Upper lobe of left lung (tissue), 6 donors: ENCODE data around the gene SUPT5H. TPM values are rescaled to one million over a fixed set of nuclear protein-coding genes. Genes with fewer than 3 reads are reported as not detected.

ENCODE experiments used
- ATAC-seq, 2 donors: fragments of 200-7000 bp; cut with Tn5 transposase; one replicate each; pipeline ENCODE4 v1.9.1; 2022; ENCODE audit warnings: mild to moderate bottlenecking in 2 of 2, moderate library complexity in 2 of 2; ENCODE audit not compliant: low FRiP score in 2 of 2
- DNase-seq, 2 donors: peaks; one replicate each; pipeline ENCODE4 v3.0.0-alpha.2; 2019 to 2020
- H3K27ac ChIP-seq, 4 donors: fragments of 200-600 bp; sonication (generic); one replicate each; pipeline ENCODE4 v1.5.1; 2016 to 2019
- H3K27me3 ChIP-seq, 4 donors: fragments of 200-600 bp; sonication (generic); one replicate each; pipeline ENCODE4 v1.5.1; 2017 to 2019
- H3K36me3 ChIP-seq, 4 donors: fragments of 200-600 bp; sonication (generic); one replicate each; pipeline ENCODE4 v1.5.1; 2016 to 2019
- H3K4me1 ChIP-seq, 4 donors: fragments of 200-600 bp; sonication (generic); one replicate each; pipeline ENCODE4 v1.5.1; 2018 to 2019
- H3K4me3 ChIP-seq, 4 donors: fragments of 200-600 bp; sonication (generic); one replicate each; pipeline ENCODE4 v1.5.1; 2017 to 2019; ENCODE audit warnings: mild to moderate bottlenecking in 2 of 4, moderate library complexity in 1 of 4
- H3K9me3 ChIP-seq, 4 donors: fragments of 200-600 bp; sonication (generic); one replicate each; pipeline ENCODE4 v1.5.1; 2018 to 2019
- CTCF ChIP-seq, 6 experiments: fragments of 450-650 bp in 4 of 6; fragments of 200-600 bp in 2 of 6; sonication (generic) in 2 of 6; IDR thresholded peaks; one replicate each; pipeline ENCODE4 v1.5.1; 2016 to 2019; ENCODE audit warnings: antibody characterized with exemption in 6 of 6
- EP300 ChIP-seq, 4 donors: sonication (generic); formaldehyde crosslinking; IDR thresholded peaks; one replicate each; pipeline ENCODE4 v1.5.1; 2017; ENCODE audit warnings: antibody characterized with exemption in 4 of 4, control low read depth in 2 of 4
- POLR2A ChIP-seq, 4 donors: fragments of 450-650 bp; IDR thresholded peaks; one replicate each; pipeline ENCODE4 v1.5.1; 2016 to 2017; ENCODE audit warnings: antibody characterized with exemption in 4 of 4, mild to moderate bottlenecking in 2 of 4
- POLR2AphosphoS5 ChIP-seq, 2 donors: sonication (generic); formaldehyde crosslinking; IDR thresholded peaks; one replicate each; pipeline ENCODE4 v1.5.1; 2017; ENCODE audit warnings: antibody characterized with exemption in 2 of 2
- WGBS, 2 donors: methylation state at CpG; one replicate each; pipeline ENCODE4 v1.1.5; 2017 to 2018; 5-methylcytosine and 5-hydroxymethylcytosine counted together
- total RNA-seq, 6 donors: library from RNA; depleted of rRNA in 4 of 6; stranded (reverse); fragments of >200 nt in 4 of 6; gene quantifications; one replicate each; pipeline versions ENCODE4 v1.1.0 to v1.2.1, GENCODE V29; 2016 to 2021
- donor health status: DM: no; HTN: no; CAD: no; lungs with moderate emphysema.
- donor health status: DM: no; HTN: yes; CAD: no; lungs with severe emphysema.

SUPT5H gene
- total RNA-seq, 6 donors from 2014 or later, result 94.9 to 183 (median 111) TPM

GRCh38 chr19:39498798-39499642 lies 53.6 kb downstream of the SUPT5H start, which contains the start of gene DLL3:
Gene DLL3 (plus strand): TSS chr19:39498947. CDS start chr19:39498975, 28 bp downstream.
- DNase-seq, result peak in 1 of 2 donors; percentile 85
- no peak within 1 kb of the TSS for H3K4me3 ChIP-seq

GRCh38 chr19:39499932-39500331 lies 54.5 kb downstream of the SUPT5H start:
- H3K27me3 ChIP-seq, result peaks cover 0 to 35% (median 20%) of the 10 kb centered on the region in 4 donors
- 78 to 79% methylated on average over 8 of the region's 8 CpGs for WGBS, 2 donors
- H3K36me3 ChIP-seq, result no peaks in the 10 kb centered on the region
- TF ChIP-seq POLR2AphosphoS5 (IDR thresholded peaks at IDR 0.05) (no peak), EP300 (IDR thresholded peaks at IDR 0.05) (no peak), CTCF (IDR thresholded peaks at IDR 0.05) (no peak), POLR2A (IDR thresholded peaks at IDR 0.05) (no peak)
- no peaks in the 10 kb centered on the region for H3K9me3 ChIP-seq
- DNase-seq, result no peak
- peaks cover 14 to 27% (median 24%) of the 10 kb centered on the region in 4 donors for H3K4me1 ChIP-seq
- no peak overlapping the region for H3K27ac ChIP-seq
- no peak for ATAC-seq
- H3K4me3 ChIP-seq, result no peak overlapping the region

More at GRCh38 chr19:39498798-39499642, 53.6 kb downstream of the SUPT5H start, which contains the start of gene DLL3:
- peaks cover 14 to 27% (median 24%) of the 10 kb centered on the region in 4 donors for H3K4me1 ChIP-seq
- H3K9me3 ChIP-seq, result no peaks in the 10 kb centered on the region
- no peak for TF ChIP-seq CTCF (IDR thresholded peaks at IDR 0.05)
- TF ChIP-seq EP300 (IDR thresholded peaks at IDR 0.05), result no peak
- TF ChIP-seq POLR2A (IDR thresholded peaks at IDR 0.05), result no peak
- TF ChIP-seq POLR2AphosphoS5 (IDR thresholded peaks at IDR 0.05), result no peak
- H3K27ac ChIP-seq, result no peak within 1 kb of the TSS
- no peak for ATAC-seq
- H3K27me3 ChIP-seq, result peaks cover 0 to 29% (median 19%) of the 10 kb centered on the region in 4 donors
- 3 to 6% methylated on average over 22 to 24 of the region's 60 CpGs for WGBS, 2 donors
- H3K36me3 ChIP-seq, result no peaks in the 10 kb centered on the region

- DNase-seq, result no peak
- H3K36me3 ChIP-seq, result no peaks in the 10 kb centered on the region
- peaks cover 14 to 27% (median 24%) of the 10 kb centered on the region in 4 donors for H3K4me1 ChIP-seq
- H3K4me3 ChIP-seq, result no peak overlapping the region
- H3K27me3 ChIP-seq, result peaks cover 0 to 35% (median 22%) of the 10 kb centered on the region in 4 donors
- H3K27ac ChIP-seq, result no peak overlapping the region
- WGBS, 2 donors, result 52 to 72% methylated on average over 2 to 4 of the region's 4 CpGs
- TF ChIP-seq POLR2A (IDR thresholded peaks at IDR 0.05), result no peak
- no peak for TF ChIP-seq EP300 (IDR thresholded peaks at IDR 0.05)
- no peak for TF ChIP-seq CTCF (IDR thresholded peaks at IDR 0.05)
- no peak for TF ChIP-seq POLR2AphosphoS5 (IDR thresholded peaks at IDR 0.05)
- no peaks in the 10 kb centered on the region for H3K9me3 ChIP-seq
- no peak for ATAC-seq
Measured at GRCh38 chr19:39500543-39500942, 55.2 kb downstream of the SUPT5H start.

GRCh38 chr19:39501340-39501739 lies 56.0 kb downstream of the SUPT5H start:
- TF ChIP-seq EP300 (IDR thresholded peaks at IDR 0.05) (no peak), POLR2A (IDR thresholded peaks at IDR 0.05) (no peak), POLR2AphosphoS5 (IDR thresholded peaks at IDR 0.05) (no peak)
- H3K27me3 ChIP-seq, result peaks cover 0 to 32% (median 21%) of the 10 kb centered on the region in 4 donors
- 66 to 78% methylated on average over 4 to 5 of the region's 5 CpGs for WGBS, 2 donors
- ATAC-seq (no peak), DNase-seq (no peak)
- no peak overlapping the region for H3K4me3 ChIP-seq
- peaks cover 14 to 27% (median 24%) of the 10 kb centered on the region in 4 donors for H3K4me1 ChIP-seq
- H3K9me3 ChIP-seq, result no peaks in the 10 kb centered on the region
- no peaks in the 10 kb centered on the region for H3K36me3 ChIP-seq
- H3K27ac ChIP-seq, result no peak overlapping the region

- Histone ChIP-seq H3K9me3 (no peaks in the 10 kb centered on the region), H3K4me1 (peaks cover 14 to 35% (median 26%) of the 10 kb centered on the region in 4 donors), H3K36me3 (no peaks in the 10 kb centered on the region), H3K4me3 (no peak overlapping the region), H3K27me3 (peaks cover 0 to 39% (median 26%) of the 10 kb centered on the region in 4 donors), H3K27ac (no peak overlapping the region)
- ATAC-seq, result peak; percentile 84 to 92
- WGBS, 2 donors, result 30 to 64% methylated on average over 8 to 30 of the region's 69 CpGs
- TF ChIP-seq POLR2AphosphoS5 (IDR thresholded peaks at IDR 0.05) (no peak), POLR2A (IDR thresholded peaks at IDR 0.05) (no peak), CTCF (IDR thresholded peaks at IDR 0.05) (peak; percentile 85 to 98 (median 94)), EP300 (IDR thresholded peaks at IDR 0.05) (no peak)
- DNase-seq, result peak; percentile 55 to 94
Measured at GRCh38 chr19:39502640-39503417, 57.4 kb downstream of the SUPT5H start.
